COLO829 (cell line): ENCODE data around the gene YBEY.
"Not testable (repeated sequence)": the region's sequence is repeated elsewhere in the genome, so short reads cannot be mapped to it uniquely, and the experiment has no call there.

ENCODE experiments used
- DNase-seq: peaks from one replicate; pipeline ENCODE4 v3.0.0; 2012; ENCODE audit warnings: low spot score

The YBEY gene, protein sequence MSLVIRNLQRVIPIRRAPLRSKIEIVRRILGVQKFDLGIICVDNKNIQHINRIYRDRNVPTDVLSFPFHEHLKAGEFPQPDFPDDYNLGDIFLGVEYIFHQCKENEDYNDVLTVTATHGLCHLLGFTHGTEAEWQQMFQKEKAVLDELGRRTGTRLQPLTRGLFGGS

DNA sequence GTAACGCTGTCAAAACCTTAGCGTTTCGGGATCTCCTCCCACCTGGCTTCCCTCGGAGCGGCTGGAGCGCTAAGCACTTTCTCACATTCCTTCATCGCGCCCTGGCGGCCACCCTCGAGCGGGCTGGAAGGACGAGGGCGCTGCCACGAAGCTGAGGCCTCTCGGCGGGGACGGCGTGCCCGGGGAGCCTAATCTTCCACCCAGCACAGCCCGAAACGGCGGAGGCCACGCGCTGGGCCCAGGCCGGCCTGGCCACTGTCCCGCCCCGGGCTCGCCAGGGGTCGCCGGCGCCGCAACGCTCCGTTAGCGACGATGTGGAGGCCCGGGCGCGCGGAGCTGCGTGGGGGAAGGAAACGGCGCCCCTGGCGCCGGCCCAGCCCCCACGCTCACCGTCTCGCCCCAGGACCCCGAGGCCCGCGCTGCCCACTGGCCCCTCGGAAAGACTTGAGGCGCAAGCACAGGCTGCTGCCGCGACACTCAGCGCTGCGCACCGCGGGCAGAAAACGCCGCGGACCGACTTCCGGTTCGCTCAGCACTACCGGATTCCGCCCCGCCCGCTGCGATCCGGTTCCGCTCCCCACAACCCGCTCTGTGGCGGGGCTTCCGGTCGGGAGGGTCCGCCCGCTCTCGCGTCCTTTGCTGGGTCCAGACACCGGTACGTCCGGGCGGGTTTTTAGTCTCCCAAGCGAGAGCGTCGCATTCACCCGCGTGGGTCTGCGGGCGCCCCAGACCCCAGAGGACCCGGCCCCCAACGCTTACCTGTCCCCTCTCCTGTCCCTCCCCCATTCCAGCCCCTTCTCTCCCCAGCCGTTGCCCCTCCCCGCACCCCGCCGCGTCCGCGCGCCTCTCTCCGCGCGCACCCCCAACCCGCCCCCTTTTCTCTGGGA, at the start of gene YBEY:
Gene YBEY (plus strand): TSS at position 582 of the 887 bp plus-strand sequence. CDS start 572 bp downstream, outside the sequence.
- DNase-seq = peak; percentile 75

GRCh38 chr21:46237474-46237873, 48.7 kb upstream of the YBEY start:
- no peak for DNase-seq

GRCh38 chr21:46239817-46240325, 46.3 kb upstream of the YBEY start:
- no peak for DNase-seq

- DNase-seq = not testable (repeated sequence)
These were observed 44.6 kb upstream of the YBEY start for GRCh38 chr21:46241577-46241976.

DNA sequence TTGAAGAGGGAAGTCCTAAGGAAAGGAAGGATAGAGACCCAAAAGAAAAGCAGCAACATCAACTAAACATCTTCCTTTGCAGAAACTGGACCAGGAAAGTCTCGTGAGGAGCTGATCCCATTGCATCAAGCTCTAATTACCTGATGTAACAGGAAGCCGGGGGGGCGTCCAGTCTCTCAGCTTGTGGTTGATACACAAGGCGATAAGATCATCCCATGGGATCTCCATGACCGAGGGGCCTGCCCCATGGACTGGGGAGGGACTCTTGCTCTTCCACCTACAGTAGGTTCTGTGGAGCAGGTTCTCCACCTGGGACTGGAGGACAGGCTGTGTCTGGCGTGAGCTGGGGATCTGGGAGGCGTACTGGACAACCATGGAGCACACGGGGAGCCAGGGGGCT, 42.8 kb upstream of the YBEY start:
- no peak for DNase-seq

- no peak for DNase-seq
These were observed 42.2 kb upstream of the YBEY start for GRCh38 chr21:46243960-46244361.

- DNase-seq = no peak
These were observed 41.5 kb upstream of the YBEY start for GRCh38 chr21:46244602-46245001.

DNA sequence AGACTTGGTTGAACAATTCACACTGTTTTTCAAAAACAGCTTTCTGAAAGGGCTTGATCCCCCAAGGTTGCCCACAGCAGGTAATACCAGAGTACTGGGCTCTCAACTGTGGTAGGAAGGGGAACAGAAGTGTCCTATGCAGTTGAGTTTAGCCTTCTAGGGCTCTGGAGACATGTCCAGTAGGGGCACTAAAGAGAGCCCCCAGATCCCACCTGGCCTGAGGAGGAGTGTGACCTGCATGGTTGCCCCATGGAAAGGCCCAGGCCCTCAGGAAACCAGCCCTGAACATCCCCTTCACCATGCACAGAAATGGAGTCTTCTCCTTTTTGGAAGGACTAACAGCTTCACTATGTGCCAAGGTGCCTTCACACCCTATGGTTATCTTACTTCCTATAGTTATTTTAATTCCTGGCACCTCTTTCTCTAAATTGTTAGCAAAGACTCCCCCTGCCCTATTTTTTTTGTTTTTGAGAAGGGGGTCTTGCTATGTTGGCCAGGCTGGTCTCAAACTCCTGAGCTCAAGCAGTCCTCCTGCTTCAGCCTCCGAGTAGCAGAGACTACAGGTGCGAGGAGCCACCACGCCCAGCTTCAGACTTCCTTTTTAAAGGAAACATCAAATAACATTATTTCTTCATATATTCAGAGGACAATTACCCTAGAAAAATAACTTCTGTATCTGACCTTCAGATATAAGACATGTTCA, 40.8 kb upstream of the YBEY start:
- no peak for DNase-seq

- no peak for DNase-seq
These were observed 39.8 kb upstream of the YBEY start for GRCh38 chr21:46246345-46246744.

DNA sequence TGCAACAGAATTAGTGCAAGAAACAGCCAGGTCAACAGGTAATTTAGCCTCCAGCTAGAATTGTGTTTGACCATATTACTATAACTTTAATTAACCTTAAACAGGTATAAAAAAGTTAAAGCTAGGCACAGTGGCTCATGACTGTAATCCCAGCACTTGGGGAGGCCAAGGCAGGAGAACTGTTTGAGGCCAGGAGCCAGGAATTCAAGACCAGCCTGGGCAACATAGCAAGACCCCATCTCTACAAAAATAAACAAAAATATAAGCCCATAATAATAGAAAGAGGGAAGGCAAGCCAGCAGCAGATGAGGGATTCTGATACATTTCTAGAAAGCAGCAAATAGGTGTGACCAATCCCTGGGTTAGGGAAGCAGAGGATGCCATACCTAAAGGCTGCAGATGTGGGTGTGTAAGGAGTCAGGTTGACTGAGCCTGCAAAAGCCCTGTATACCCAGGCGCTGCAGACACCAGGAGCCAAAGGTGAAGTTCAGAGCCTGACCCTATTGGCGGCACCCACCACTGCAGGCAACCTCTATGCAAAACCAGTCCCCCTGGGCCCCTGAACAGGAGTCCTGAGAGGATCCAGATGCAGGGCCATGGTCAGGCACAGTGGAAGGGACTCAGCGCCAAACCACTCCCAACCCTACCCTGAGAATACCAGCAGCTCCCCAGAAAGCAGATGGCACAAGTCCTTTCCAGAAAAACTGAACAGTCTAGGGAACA, 38.3 kb upstream of the YBEY start:
- DNase-seq = no peak

DNA sequence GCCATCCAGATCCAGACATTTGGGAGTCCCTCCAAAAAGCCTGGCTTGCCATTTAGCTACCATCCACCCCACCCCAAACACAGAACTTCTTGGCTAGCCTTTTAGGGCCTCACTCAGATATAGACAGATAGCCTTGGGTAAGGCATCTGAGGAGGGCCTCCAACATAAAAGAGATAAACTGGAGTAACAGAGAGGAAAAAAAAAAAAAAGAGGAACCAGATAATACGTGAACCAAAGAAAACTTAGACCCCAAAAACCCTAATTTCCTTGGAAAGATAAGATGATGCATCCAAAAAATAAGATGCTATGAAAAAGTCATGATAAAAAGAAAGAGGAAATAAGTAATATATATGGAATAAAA, 37.7 kb upstream of the YBEY start:
- DNase-seq = no peak

DNA sequence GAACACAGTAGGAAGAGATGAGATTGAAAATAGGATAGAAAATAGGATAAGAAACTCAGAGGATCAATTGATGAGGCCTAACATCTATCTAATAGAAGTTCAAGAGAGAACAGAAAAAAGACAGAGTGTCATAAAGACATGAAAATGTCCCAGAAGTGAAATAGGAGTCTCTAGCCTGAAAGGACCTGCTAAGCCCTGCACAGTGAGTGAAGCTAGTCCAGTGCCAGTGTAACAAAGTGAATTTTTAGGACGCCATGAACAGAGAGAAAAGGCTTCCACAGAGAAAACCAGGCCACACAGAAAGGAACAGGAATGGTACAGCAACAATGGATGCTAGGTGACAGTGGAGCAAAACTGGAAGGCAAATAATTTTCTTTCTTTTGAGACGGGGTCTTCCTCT, 37.3 kb upstream of the YBEY start:
- DNase-seq = no peak

DNA sequence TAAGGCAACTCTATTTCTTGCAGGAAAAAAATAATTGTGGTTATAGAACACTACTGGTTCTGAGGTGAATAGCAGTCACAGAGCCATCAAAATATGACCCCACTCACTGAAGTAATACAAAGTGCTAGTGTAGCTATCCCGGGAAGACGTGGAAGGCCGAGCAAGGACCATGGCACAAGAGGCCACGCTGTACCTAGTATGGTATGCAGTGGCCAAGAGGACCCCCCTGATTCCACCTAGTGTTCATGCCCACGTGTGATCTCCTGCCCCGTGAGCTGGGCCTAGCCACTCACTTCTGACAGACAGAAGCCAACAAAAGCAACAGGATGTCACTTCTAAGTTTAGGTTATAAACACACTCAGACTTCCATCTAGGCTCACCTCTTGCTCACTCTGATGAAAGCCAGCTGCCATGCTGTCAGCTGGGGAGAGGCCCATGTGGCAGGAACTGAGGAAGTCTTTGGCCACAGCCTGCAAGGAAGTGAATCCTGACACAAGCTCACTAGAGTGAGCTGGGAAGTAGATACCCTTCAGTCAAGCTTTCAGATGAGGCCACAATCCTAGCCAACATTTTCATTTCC, 35.9 kb upstream of the YBEY start:
- DNase-seq = no peak

GRCh38 chr21:46252840-46253239, 33.3 kb upstream of the YBEY start:
- DNase-seq = no peak

GRCh38 chr21:46253610-46254124, 32.5 kb upstream of the YBEY start:
- no peak for DNase-seq

GRCh38 chr21:46254208-46254975, 31.8 kb upstream of the YBEY start:
- DNase-seq = no peak

DNA sequence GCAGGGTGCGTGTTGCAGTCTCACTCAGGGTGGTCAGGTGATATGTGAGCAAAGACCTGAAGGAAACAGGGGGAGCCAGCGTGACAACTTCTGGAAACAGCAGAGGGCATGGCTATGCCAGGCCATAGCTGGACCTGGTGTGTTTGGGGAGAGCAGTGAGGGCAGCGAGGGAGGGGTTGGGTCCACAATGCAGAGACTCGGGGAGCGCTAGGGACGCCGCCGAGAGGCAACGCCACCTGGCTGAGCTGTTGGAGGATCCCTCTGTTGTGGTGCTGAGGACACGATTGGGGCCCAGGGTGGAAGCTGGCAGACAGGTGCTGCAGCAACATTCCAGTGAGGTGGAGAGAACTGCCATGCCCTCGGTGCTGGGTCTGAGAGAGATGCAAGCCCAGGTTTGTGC, 31.0 kb upstream of the YBEY start:
- DNase-seq = no peak

DNA sequence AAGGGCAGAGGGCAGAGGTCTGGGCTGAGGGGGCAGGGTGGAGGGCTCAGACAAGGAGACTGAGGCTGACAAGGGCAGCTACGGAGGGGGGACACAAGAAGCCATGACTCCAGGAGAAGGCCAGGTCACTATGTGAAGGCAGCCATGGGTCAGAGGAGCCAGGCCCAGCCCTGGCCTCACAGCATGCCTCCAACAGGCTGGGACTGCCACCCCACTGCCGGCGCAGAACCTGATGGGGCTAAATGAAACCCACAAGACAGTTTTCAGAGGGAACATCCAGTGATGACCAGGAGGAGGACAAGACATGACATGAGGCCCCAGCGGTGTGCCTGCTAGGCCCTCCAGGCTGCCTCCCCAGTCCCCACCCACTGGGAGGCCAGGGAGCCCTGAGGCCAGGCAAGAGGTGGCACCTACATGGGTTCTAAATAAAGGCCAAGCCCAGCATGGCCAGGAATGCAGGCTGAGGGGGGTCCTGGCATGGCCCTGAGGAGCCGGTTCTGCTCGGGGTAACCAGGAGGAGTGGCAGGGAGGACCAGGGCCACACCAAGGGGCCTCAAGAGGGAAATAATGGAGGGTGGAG, 30.3 kb upstream of the YBEY start:
- no peak for DNase-seq

GRCh38 chr21:46256501-46256994, 29.6 kb upstream of the YBEY start:
- DNase-seq = no peak

DNA sequence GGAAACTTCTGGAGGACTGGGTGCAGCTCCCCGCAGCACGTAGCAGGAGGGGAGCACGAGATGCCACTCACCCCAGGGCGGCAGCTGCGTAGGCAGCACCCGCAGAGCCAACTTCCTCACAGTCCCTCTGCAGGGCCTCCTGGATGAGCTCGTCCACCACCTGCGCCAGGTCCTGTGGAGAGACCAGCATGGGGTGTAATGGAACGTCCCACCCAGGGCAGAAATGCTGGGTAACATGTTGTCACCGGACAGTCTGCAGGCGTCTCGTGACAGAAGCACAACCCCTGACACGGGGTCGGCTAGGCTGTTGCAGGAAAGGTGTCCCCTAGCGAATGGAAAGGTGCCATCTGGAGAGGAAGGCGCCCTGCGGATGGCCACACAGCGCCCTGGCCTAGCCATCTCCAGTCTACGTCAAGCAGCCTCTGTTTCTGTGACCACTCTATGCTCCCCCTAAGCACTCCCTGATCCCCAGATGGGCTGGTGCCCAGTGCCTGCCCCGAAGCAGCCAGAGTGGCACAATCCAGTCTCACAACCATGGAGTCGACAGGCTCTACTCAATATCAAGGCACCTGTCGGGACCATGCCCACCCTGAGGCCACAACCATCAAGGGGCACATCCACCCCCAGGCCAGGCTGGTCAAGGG, 22.0 kb upstream of the YBEY start:
- DNase-seq = no peak
